ENCODE measurements around the gene DENND1B.
"Not testable (repeated sequence)": the region's sequence is repeated elsewhere in the genome, so short reads cannot be mapped to it uniquely, and the experiment has no call there.

The DENND1B gene

GRCh38 chr1:197783510-197783948 lies 8.2 kb upstream of the DENND1B start:
- peak; percentile 58 for DNase-seq

GRCh38 chr1:197782722-197783360 lies 7.6 kb upstream of the DENND1B start:
- DNase-seq: no peak

- DNase-seq: peak; percentile 63
These were observed 6.9 kb upstream of the DENND1B start for GRCh38 chr1:197781968-197782721.

GRCh38 chr1:197779921-197780320 lies 4.6 kb upstream of the DENND1B start:
- no peak for DNase-seq

GRCh38 chr1:197778366-197778945 lies 3.2 kb upstream of the DENND1B start:
- no peak for DNase-seq

- DNase-seq: peak; percentile 84
These were observed 1.2 kb upstream of the DENND1B start for GRCh38 chr1:197776351-197777105.

- peak; percentile 56 for DNase-seq
These were observed 606 bp downstream of the DENND1B start for GRCh38 chr1:197774466-197775281.

GRCh38 chr1:197773856-197774255 lies 1.4 kb downstream of the DENND1B start:
- DNase-seq: no peak

- no peak for DNase-seq
These were observed 3.2 kb downstream of the DENND1B start for GRCh38 chr1:197771904-197772556.

- DNase-seq: no peak
These were observed 3.9 kb downstream of the DENND1B start for GRCh38 chr1:197771386-197771785.

- no peak for DNase-seq
These were observed 5.0 kb downstream of the DENND1B start for GRCh38 chr1:197770243-197770642.

- DNase-seq: no peak
These were observed 6.0 kb downstream of the DENND1B start for GRCh38 chr1:197769287-197769686.

GRCh38 chr1:197768014-197768805 lies 7.1 kb downstream of the DENND1B start:
- DNase-seq: no peak

- DNase-seq: no peak
These were observed 11.5 kb downstream of the DENND1B start for GRCh38 chr1:197763769-197764168.

GRCh38 chr1:197763307-197763706 lies 12.0 kb downstream of the DENND1B start:
- no peak for DNase-seq

GRCh38 chr1:197761654-197762053 lies 13.6 kb downstream of the DENND1B start:
- DNase-seq: no peak

GRCh38 chr1:197755553-197755952 lies 19.7 kb downstream of the DENND1B start:
- DNase-seq: not testable (repeated sequence)

GRCh38 chr1:197752652-197753164 lies 22.6 kb downstream of the DENND1B start:
- DNase-seq: not testable (repeated sequence)

- DNase-seq: no peak
These were observed 24.9 kb downstream of the DENND1B start for GRCh38 chr1:197750366-197750765.

- no peak for DNase-seq
These were observed 29.4 kb downstream of the DENND1B start for GRCh38 chr1:197745911-197746310.

- DNase-seq: no peak
These were observed 30.3 kb downstream of the DENND1B start for GRCh38 chr1:197744979-197745378.
